H1 (cell line): ENCODE data around the gene PRLHR. TPM values are rescaled to one million over a fixed set of nuclear protein-coding genes. Genes with fewer than 3 reads are reported as not detected.

Experiments used
- CTCF ChIA-PET: fragments of 300-600 bp; sonication (Branson Sonifier 250); formaldehyde crosslinking; loops from one replicate; lab custom pipeline; 2021; ENCODE audit not compliant: partially characterized antibody; lab: Charles Lee
- POLR2A ChIA-PET: fragments of 300-600 bp; sonication (Branson Sonifier 250); formaldehyde crosslinking; loops from one replicate; lab custom pipeline; 2021; ENCODE audit warnings: inconsistent platforms; ENCODE audit not compliant: partially characterized antibody; lab: Charles Lee
- DNase-seq, 2 experiments: peaks; one replicate each; pipeline versions ENCODE4 v3.0.0 to v3.0.0-alpha.2; 2010 to 2022; ENCODE audit warnings: low spot score in 2 of 2, low read depth in 1 of 2, mixed read lengths in 1 of 2
- FAIRE-seq: peaks from 2 replicates; lab custom pipeline; 2011; peaks lifted over from hg19 to GRCh38; lab: Jason Lieb, UNC
- H2AFZ ChIP-seq: 2 replicates; pipeline ENCODE4 v1.8.1; 2012; ENCODE audit warnings: low read length, inconsistent platforms
- H2AK5ac ChIP-seq: 2 replicates; pipeline ENCODE4 v1.6.1; 2013; ENCODE audit warnings: low read depth, low read length
- H2BK120ac ChIP-seq: replicated peaks from 2 replicates; pipeline ENCODE3; 2013; ENCODE audit warnings: low read depth, low read length, inconsistent platforms
- H2BK12ac ChIP-seq: 2 replicates; pipeline ENCODE4 v1.6.1; 2013; ENCODE audit warnings: low read depth, low read length
- H2BK15ac ChIP-seq: 2 replicates; pipeline ENCODE4 v1.6.1; 2013; ENCODE audit warnings: low read length
- H2BK20ac ChIP-seq: 2 replicates; pipeline ENCODE4 v1.6.1; 2013; ENCODE audit warnings: low read length
- H2BK5ac ChIP-seq: 2 replicates; pipeline ENCODE4 v1.6.1; 2013; ENCODE audit warnings: low read depth, low read length
- H3K14ac ChIP-seq: 2 replicates; pipeline ENCODE4 v1.6.1; 2013; ENCODE audit warnings: inconsistent platforms; ENCODE audit not compliant: insufficient read length
- H3K18ac ChIP-seq: 2 replicates; pipeline ENCODE4 v1.6.1; 2013; ENCODE audit warnings: low read length; ENCODE audit errors: extremely low read depth
- H3K23ac ChIP-seq: 2 replicates; pipeline ENCODE4 v1.6.1; 2013; ENCODE audit warnings: inconsistent platforms; ENCODE audit not compliant: insufficient read length
- H3K23me2 ChIP-seq: 2 replicates; pipeline ENCODE4 v1.6.1; 2013; ENCODE audit warnings: low read depth, low read length
- H3K27ac ChIP-seq: 2 replicates; pipeline ENCODE4 v1.6.1; 2011; ENCODE audit warnings: low read depth, low read length, inconsistent platforms
- H3K27me3 ChIP-seq, 4 experiments: replicated peaks in 1 of 4; 1 replicate in 1 of 4; 2 replicates in 3 of 4; pipeline versions ENCODE4 v1.6.1 to v1.8.1; 2011 to 2013; ENCODE audit warnings: low read length in 3 of 4, mild to moderate bottlenecking in 3 of 4, inconsistent platforms in 2 of 4, mixed read lengths in 2 of 4, moderate library complexity in 1 of 4; ENCODE audit not compliant: control insufficient read depth in 3 of 4, insufficient read depth in 3 of 4; ENCODE audit errors: extremely low read depth in 1 of 4
- H3K36me3 ChIP-seq, 4 experiments: 2 replicates each; pipeline versions ENCODE4 v1.6.1 to v1.8.1; 2011 to 2013; ENCODE audit warnings: mild to moderate bottlenecking in 4 of 4, low read length in 3 of 4, moderate library complexity in 2 of 4, control low read depth in 1 of 4, inconsistent platforms in 1 of 4; ENCODE audit not compliant: insufficient read depth in 4 of 4, control insufficient read depth in 2 of 4
- H3K4ac ChIP-seq: replicated peaks from 2 replicates; pipeline ENCODE3; 2013; ENCODE audit warnings: low read length, low read depth, mixed read lengths, inconsistent platforms; ENCODE audit not compliant: insufficient read length
- H3K4me1 ChIP-seq, 4 experiments: replicated peaks in 1 of 4; 1 replicate in 1 of 4; 2 replicates in 3 of 4; pipeline versions ENCODE4 v1.6.1 to v1.8.1; 2011 to 2013; ENCODE audit warnings: low read length in 3 of 4, inconsistent platforms in 2 of 4, mixed read lengths in 1 of 4; ENCODE audit not compliant: insufficient read depth in 4 of 4, control insufficient read depth in 3 of 4
- H3K4me2 ChIP-seq, 2 experiments: 2 replicates each; pipeline versions ENCODE4 v1.6.1 to v1.8.1; 2011 to 2013; ENCODE audit warnings: low read depth in 2 of 2, low read length in 2 of 2, control low read depth in 1 of 2, inconsistent platforms in 1 of 2, mild to moderate bottlenecking in 1 of 2; ENCODE audit not compliant: insufficient read depth in 1 of 2
- H3K4me3 ChIP-seq, 4 experiments: fragments of 200-600, 300-600 bp in 1 of 4; sonication (generic), shearing (Covaris generic), sonication (Bioruptor Twin) in 1 of 4; 2 replicates each; pipeline versions ENCODE4 v1.5.1 to v1.8.1; 2011 to 2016; ENCODE audit warnings: low read length in 4 of 4, low read depth in 3 of 4, control low read depth in 2 of 4, inconsistent platforms in 2 of 4, mild to moderate bottlenecking in 2 of 4, mixed read lengths in 1 of 4, moderate library complexity in 1 of 4; ENCODE audit not compliant: insufficient read depth in 2 of 4; ENCODE audit errors: extremely low read depth in 1 of 4
- H3K56ac ChIP-seq: replicated peaks from 2 replicates; pipeline ENCODE3; 2013; ENCODE audit warnings: low read depth, mild to moderate bottlenecking, mixed read lengths, low read length, inconsistent platforms; ENCODE audit not compliant: insufficient read length
- H3K79me1 ChIP-seq: 2 replicates; pipeline ENCODE4 v1.6.1; 2013; ENCODE audit warnings: low read depth, low read length, control low read depth
- H3K79me2 ChIP-seq, 2 experiments: 2 replicates each; pipeline versions ENCODE4 v1.6.1 to v1.8.1; 2012 to 2013; ENCODE audit warnings: low read length in 2 of 2, mild to moderate bottlenecking in 2 of 2, inconsistent platforms in 1 of 2; ENCODE audit not compliant: insufficient read depth in 2 of 2, control insufficient read depth in 1 of 2
- H3K9ac ChIP-seq, 4 experiments: replicated peaks in 1 of 4; 1 replicate in 1 of 4; 2 replicates in 3 of 4; pipeline versions ENCODE4 v1.6.1 to v1.8.1; 2011 to 2013; ENCODE audit warnings: low read depth in 3 of 4, low read length in 3 of 4, control low read depth in 2 of 4, mild to moderate bottlenecking in 2 of 4, moderate library complexity in 2 of 4, inconsistent platforms in 1 of 4; ENCODE audit errors: extremely low read depth in 1 of 4
- H3K9me3 ChIP-seq, 2 experiments: 2 replicates each; pipeline versions ENCODE4 v1.6.1 to v1.8.1; 2012 to 2013; ENCODE audit warnings: mild to moderate bottlenecking in 2 of 2, moderate library complexity in 2 of 2, control low read depth in 1 of 2, inconsistent platforms in 1 of 2, low read depth in 1 of 2, low read length in 1 of 2, mixed read lengths in 1 of 2; ENCODE audit not compliant: insufficient read depth in 2 of 2
- H4K20me1 ChIP-seq, 2 experiments: replicated peaks in 1 of 2; 2 replicates each; pipeline versions ENCODE3 to v1.8.1; 2011 to 2013; ENCODE audit warnings: inconsistent platforms in 2 of 2, low read length in 2 of 2, mild to moderate bottlenecking in 1 of 2; ENCODE audit not compliant: insufficient read depth in 2 of 2, control insufficient read depth in 1 of 2
- H4K5ac ChIP-seq: 2 replicates; pipeline ENCODE4 v1.6.1; 2013; ENCODE audit warnings: low read length, low read depth, mixed read lengths, inconsistent platforms; ENCODE audit not compliant: insufficient read length
- H4K8ac ChIP-seq: 2 replicates; pipeline ENCODE4 v1.8.0; 2013; ENCODE audit warnings: mild to moderate bottlenecking, moderate library complexity, low read length, inconsistent platforms; ENCODE audit not compliant: insufficient read depth; ENCODE audit errors: extremely low read depth
- H4K91ac ChIP-seq: replicated peaks from 2 replicates; pipeline ENCODE3; 2013; ENCODE audit warnings: low read length, mixed read lengths, inconsistent platforms; ENCODE audit not compliant: insufficient read length
- WGBS, 2 experiments: shearing (Covaris generic) in 1 of 2; methylation state at CpG; one replicate each; pipeline versions ENCODE4 v1.1.6 to v1.1.7; 2013 to 2015; ENCODE audit warnings: low lambda C conversion rate in 2 of 2, mixed read lengths in 2 of 2, inconsistent platforms in 1 of 2, low coverage in 1 of 2, missing lambda C conversion rate in 1 of 2; ENCODE audit not compliant: insufficient replicate concordance in 2 of 2, insufficient coverage in 1 of 2, insufficient read length in 1 of 2; ENCODE audit errors: extremely low coverage in 1 of 2, missing lambda C conversion rate in 1 of 2; 5-methylcytosine and 5-hydroxymethylcytosine counted together
- polyA plus RNA-seq, 7 experiments: library from polyadenylated mRNA; depleted of rRNA in 3 of 7; stranded (reverse) in 5 of 7; unstranded in 2 of 7; fragments of >200 nt in 5 of 7; fragments of 200-250 nt in 2 of 7; gene quantifications; 1 replicate in 5 of 7; 2 replicates in 1 of 7; 4 replicates in 1 of 7; pipeline versions ENCODE4 v1.2.1 to v1.2.3, GENCODE V29; 2011 to 2013; ENCODE audit warnings: missing spikeins in 2 of 7, mixed read lengths in 2 of 7
- total RNA-seq: library from RNA; stranded (reverse); fragmentation: NEBNext Ultra II Directional; extraction: Animal tissue kit (Norgen Biotek cat#: 25700); gene quantifications from 2 replicates; pipeline ENCODE4 v1.2.1, GENCODE V29; 2021

The PRLHR gene
- total and polyA plus RNA-seq, 2 of the 8 experiments (the other 6 are each of a cell fraction or from before 2014, with no cell fraction given) = not detected

- Histone ChIP-seq H3K27ac (no peak overlapping the region), H3K56ac (no peak overlapping the region), H3K18ac (no peak overlapping the region), H3K4me3 (no peak overlapping the region), H4K20me1 (no peaks in the 10 kb centered on the region), H3K4me1 (peaks cover 0 to 3% (median 0%) of the 10 kb centered on the region in 4 experiments; a peak in 1 of 7 replicates), H3K14ac (no peak overlapping the region), H2AFZ (no peak overlapping the region), H3K23ac (no peak overlapping the region), H2BK15ac (no peak overlapping the region), H4K8ac (no peak overlapping the region), H2BK12ac (no peak overlapping the region), H2BK20ac (no peak overlapping the region), H3K4ac (no peak overlapping the region), H3K23me2 (no peaks in the 10 kb centered on the region), H3K9ac (no peak overlapping the region), H3K79me1 (no peaks in the 10 kb centered on the region), H3K27me3 (no peaks in the 10 kb centered on the region; a peak in 1 of 7 replicates), H2BK5ac (no peak overlapping the region), H2AK5ac (no peak overlapping the region), H3K36me3 (no peaks in the 10 kb centered on the region), H3K79me2 (no peaks in the 10 kb centered on the region), H4K91ac (no peak overlapping the region), H3K9me3 (no peaks in the 10 kb centered on the region), H2BK120ac (no peak overlapping the region), H3K4me2 (no peak overlapping the region), H4K5ac (no peak overlapping the region)
- ChIA-PET POLR2A (no interaction called here), CTCF (interaction anchor here (1.2 to 4.7 kb wide), 7 partner anchors 21 to 151 kb away, joined by 4 to 65 read pairs (median 8); no protein-coding TSS in a partner anchor)
- no peak for FAIRE-seq
- WGBS, 2 experiments = 84% methylated on average over 5 of the region's 5 CpGs; no CpG with 5 or more reads in 1 of the 2 experiments
- no peak for DNase-seq
Measured at GRCh38 chr10:118570591-118570990, 24.9 kb downstream of the PRLHR start.
